ENCODE data around the gene PRRT2.
A peak's percentile ranks its signal among the peaks of the same experiment; 100 is the strongest.
"Not testable (repeated sequence)": the region's sequence is repeated elsewhere in the genome, so short reads cannot be mapped to it uniquely, and the experiment has no call there.

PRRT2 gene

GRCh38 chr16:29831490-29831889 lies 19.5 kb downstream of the PRRT2 start:
- no peak for DNase-seq (ENCODE audit: low read depth in 3 of 3, low spot score in 1 of 3)

GRCh38 chr16:29833219-29833618 lies 21.2 kb downstream of the PRRT2 start:
- DNase-seq (ENCODE audit: low read depth in 3 of 3, low spot score in 1 of 3), result not testable (repeated sequence)

- DNase-seq (ENCODE audit: low read depth in 3 of 3, low spot score in 1 of 3), result no peak
These were observed 22.1 kb downstream of the PRRT2 start for GRCh38 chr16:29834079-29834478.

GRCh38 chr16:29835926-29836325 lies 23.9 kb downstream of the PRRT2 start:
- DNase-seq (ENCODE audit: low read depth in 3 of 3, low spot score in 1 of 3), result no peak

GRCh38 chr16:29836623-29837022 lies 24.6 kb downstream of the PRRT2 start:
- DNase-seq (ENCODE audit: low read depth in 3 of 3, low spot score in 1 of 3), result no peak

- no peak for DNase-seq (ENCODE audit: low read depth in 3 of 3, low spot score in 1 of 3)
These were observed 25.8 kb downstream of the PRRT2 start for GRCh38 chr16:29837841-29838240.

GRCh38 chr16:29839822-29840221 lies 27.8 kb downstream of the PRRT2 start:
- no peak for DNase-seq (ENCODE audit: low read depth in 3 of 3, low spot score in 1 of 3)

GRCh38 chr16:29840240-29840639 lies 28.2 kb downstream of the PRRT2 start:
- DNase-seq (ENCODE audit: low read depth in 3 of 3, low spot score in 1 of 3), result no peak

GRCh38 chr16:29841631-29842030 lies 29.6 kb downstream of the PRRT2 start:
- no peak for DNase-seq (ENCODE audit: low read depth in 3 of 3, low spot score in 1 of 3)

GRCh38 chr16:29842732-29843346 lies 30.8 kb downstream of the PRRT2 start:
- no peak for DNase-seq (ENCODE audit: low read depth in 3 of 3, low spot score in 1 of 3)

GRCh38 chr16:29843931-29844330 lies 31.9 kb downstream of the PRRT2 start:
- no peak for DNase-seq (ENCODE audit: low read depth in 3 of 3, low spot score in 1 of 3)

GRCh38 chr16:29844575-29845331 lies 32.8 kb downstream of the PRRT2 start:
- no peak for DNase-seq (ENCODE audit: low read depth in 3 of 3, low spot score in 1 of 3)

- DNase-seq (ENCODE audit: low read depth in 3 of 3, low spot score in 1 of 3), result no peak
These were observed 33.7 kb downstream of the PRRT2 start for GRCh38 chr16:29845656-29846055.

- DNase-seq (ENCODE audit: low read depth in 3 of 3, low spot score in 1 of 3), result peak; percentile 59 to 80 (median 63)
These were observed 36.7 kb downstream of the PRRT2 start for GRCh38 chr16:29848420-29849297.

- no peak for DNase-seq (ENCODE audit: low read depth in 3 of 3, low spot score in 1 of 3)
These were observed 37.5 kb downstream of the PRRT2 start for GRCh38 chr16:29849505-29849904.

GRCh38 chr16:29850998-29851397 lies 39.0 kb downstream of the PRRT2 start:
- DNase-seq (ENCODE audit: low read depth in 3 of 3, low spot score in 1 of 3), result no peak

GRCh38 chr16:29852654-29853053 lies 40.7 kb downstream of the PRRT2 start:
- no peak for DNase-seq (ENCODE audit: low read depth in 3 of 3, low spot score in 1 of 3)

- no peak for DNase-seq (ENCODE audit: low read depth in 3 of 3, low spot score in 1 of 3)
These were observed 42.6 kb downstream of the PRRT2 start for GRCh38 chr16:29854520-29855100.

GRCh38 chr16:29857133-29857760 lies 45.3 kb downstream of the PRRT2 start:
- no peak for DNase-seq (ENCODE audit: low read depth in 3 of 3, low spot score in 1 of 3)

GRCh38 chr16:29858149-29858849 lies 46.3 kb downstream of the PRRT2 start:
- DNase-seq (ENCODE audit: low read depth in 3 of 3, low spot score in 1 of 3), result no peak
